ENCODE results near the gene SUDS3.

The SUDS3 gene

GRCh38 chr12:118376089-118377020 is at the start of gene SUDS3:
Gene SUDS3 (plus strand): TSS chr12:118376555. CDS start chr12:118376692, 137 bp downstream.
- peak within 1 kb of the TSS; percentile 99 for H3K27ac ChIP-seq (ENCODE audit: low read depth, low read length)
- no peaks in the 10 kb centered on the region for H3K36me3 ChIP-seq (ENCODE audit: control insufficient read depth, insufficient read depth, low read length)
- H3K4me1 ChIP-seq (ENCODE audit: control insufficient read depth, insufficient read depth, low read length), result peaks cover 22% of the 10 kb centered on the region
- peak within 1 kb of the TSS; percentile 85 for H3K9ac ChIP-seq (ENCODE audit: low read length)
- H3K4me3 ChIP-seq (ENCODE audit: low read length), result peak within 1 kb of the TSS; percentile 81
- no peaks in the 10 kb centered on the region for H3K27me3 ChIP-seq (ENCODE audit: control insufficient read depth, insufficient read depth, low read length)

GRCh38 chr12:118326991-118327390 is 49.4 kb upstream of the SUDS3 start:
- H3K36me3 ChIP-seq (ENCODE audit: control insufficient read depth, insufficient read depth, low read length), result no peaks in the 10 kb centered on the region
- H3K9ac ChIP-seq (ENCODE audit: low read length), result no peak overlapping the region
- no peaks in the 10 kb centered on the region for H3K4me1 ChIP-seq (ENCODE audit: control insufficient read depth, insufficient read depth, low read length)
- no peak overlapping the region for H3K4me3 ChIP-seq (ENCODE audit: low read length)
- H3K27ac ChIP-seq (ENCODE audit: low read depth, low read length), result no peak overlapping the region
- H3K27me3 ChIP-seq (ENCODE audit: control insufficient read depth, insufficient read depth, low read length), result no peaks in the 10 kb centered on the region

DNA sequence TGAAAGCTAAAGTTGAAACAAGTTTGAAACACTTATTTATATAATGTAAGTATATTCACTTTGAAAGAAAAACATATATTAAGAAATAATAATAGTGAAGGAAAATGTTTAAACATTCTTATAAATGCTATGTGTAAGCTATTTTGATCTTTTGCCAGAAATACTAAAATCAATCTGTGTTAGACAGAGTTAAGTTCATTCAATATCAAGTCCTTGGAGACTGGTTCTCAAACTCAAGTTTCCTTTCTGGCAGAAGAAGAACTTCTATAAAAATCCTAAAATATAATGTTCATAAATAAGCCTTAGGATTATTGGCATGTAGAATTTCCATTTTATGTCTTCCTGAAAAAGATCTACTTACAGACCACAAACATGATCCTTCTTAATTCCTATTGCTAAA is 49.0 kb upstream of the SUDS3 start:
- Histone ChIP-seq H3K4me3 (ENCODE audit: low read length) (no peak overlapping the region), H3K27me3 (ENCODE audit: control insufficient read depth, insufficient read depth, low read length) (no peaks in the 10 kb centered on the region), H3K27ac (ENCODE audit: low read depth, low read length) (no peak overlapping the region), H3K9ac (ENCODE audit: low read length) (no peak overlapping the region), H3K36me3 (ENCODE audit: control insufficient read depth, insufficient read depth, low read length) (no peaks in the 10 kb centered on the region), H3K4me1 (ENCODE audit: control insufficient read depth, insufficient read depth, low read length) (no peaks in the 10 kb centered on the region)

DNA sequence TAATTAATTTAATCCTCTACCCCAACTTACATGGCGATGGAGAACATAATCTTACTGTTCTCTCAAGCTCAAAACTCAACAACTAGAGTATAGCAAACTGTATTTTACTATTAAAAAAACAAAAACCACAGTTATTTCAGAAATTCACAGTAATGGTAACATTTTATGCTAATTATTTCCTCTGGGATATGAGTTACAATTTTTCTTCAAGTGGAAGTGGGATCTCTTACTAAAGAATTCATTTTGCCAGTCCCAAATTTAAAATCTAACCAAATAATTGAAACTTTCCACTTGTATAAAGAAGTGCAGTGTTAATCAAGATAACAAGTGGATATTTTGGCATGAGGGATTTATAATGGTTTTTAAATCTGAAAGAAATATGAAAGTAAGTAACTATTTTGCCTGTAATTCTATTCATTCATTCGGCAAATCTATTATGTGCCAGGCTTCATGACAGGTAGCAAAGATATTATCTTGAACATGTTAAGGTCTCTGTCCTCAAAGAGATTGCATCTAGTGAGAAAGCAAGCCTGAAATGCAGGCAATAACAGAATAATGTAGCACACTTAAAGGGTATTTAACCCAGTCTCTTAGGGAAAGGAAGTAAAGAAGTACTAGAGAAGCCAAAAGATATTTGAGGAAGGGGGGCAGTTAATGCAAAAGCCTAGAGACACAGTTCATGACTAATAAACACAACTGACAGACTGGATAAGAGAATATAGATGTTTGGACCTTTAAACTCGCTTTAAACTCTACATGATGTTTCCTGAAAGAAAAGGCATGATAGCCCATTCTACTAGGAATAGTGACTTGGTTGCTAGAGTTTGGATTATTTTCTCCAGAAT is 47.6 kb upstream of the SUDS3 start:
- Histone ChIP-seq H3K27me3 (ENCODE audit: control insufficient read depth, insufficient read depth, low read length) (no peaks in the 10 kb centered on the region), H3K9ac (ENCODE audit: low read length) (no peak overlapping the region), H3K27ac (ENCODE audit: low read depth, low read length) (no peak overlapping the region), H3K36me3 (ENCODE audit: control insufficient read depth, insufficient read depth, low read length) (no peaks in the 10 kb centered on the region), H3K4me1 (ENCODE audit: control insufficient read depth, insufficient read depth, low read length) (no peaks in the 10 kb centered on the region), H3K4me3 (ENCODE audit: low read length) (no peak overlapping the region)

DNA sequence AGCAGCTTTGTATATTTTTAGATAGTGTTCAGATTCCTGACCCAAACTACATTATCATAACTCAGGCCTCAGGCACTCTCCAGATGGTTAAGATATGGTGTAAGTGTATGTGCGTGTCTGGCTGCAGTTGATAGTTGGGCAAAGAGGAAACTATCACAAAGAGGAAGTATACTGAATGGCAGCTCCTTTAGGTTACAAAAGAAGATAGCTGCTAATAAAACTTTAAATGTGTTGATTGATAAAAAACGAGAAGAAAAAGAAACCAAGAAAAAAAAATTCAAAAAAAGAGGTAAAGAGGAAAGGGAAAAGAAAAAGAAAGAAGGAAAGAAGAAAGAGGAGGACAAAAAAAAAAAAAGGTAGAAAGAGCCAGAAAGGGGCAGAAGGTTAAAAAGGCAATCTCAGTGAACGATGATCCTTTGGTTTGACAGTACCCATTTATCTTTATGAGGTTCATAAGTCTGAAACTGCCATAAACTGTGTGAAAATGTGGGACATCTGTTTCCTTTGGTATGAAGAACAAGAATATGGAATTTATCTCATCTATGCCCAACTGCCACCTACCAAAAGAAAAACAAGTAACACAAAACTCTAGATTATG is 45.8 kb upstream of the SUDS3 start:
- Histone ChIP-seq H3K4me1 (ENCODE audit: control insufficient read depth, insufficient read depth, low read length) (no peaks in the 10 kb centered on the region), H3K36me3 (ENCODE audit: control insufficient read depth, insufficient read depth, low read length) (no peaks in the 10 kb centered on the region), H3K27ac (ENCODE audit: low read depth, low read length) (no peak overlapping the region), H3K9ac (ENCODE audit: low read length) (no peak overlapping the region), H3K4me3 (ENCODE audit: low read length) (no peak overlapping the region), H3K27me3 (ENCODE audit: control insufficient read depth, insufficient read depth, low read length) (no peaks in the 10 kb centered on the region)

DNA sequence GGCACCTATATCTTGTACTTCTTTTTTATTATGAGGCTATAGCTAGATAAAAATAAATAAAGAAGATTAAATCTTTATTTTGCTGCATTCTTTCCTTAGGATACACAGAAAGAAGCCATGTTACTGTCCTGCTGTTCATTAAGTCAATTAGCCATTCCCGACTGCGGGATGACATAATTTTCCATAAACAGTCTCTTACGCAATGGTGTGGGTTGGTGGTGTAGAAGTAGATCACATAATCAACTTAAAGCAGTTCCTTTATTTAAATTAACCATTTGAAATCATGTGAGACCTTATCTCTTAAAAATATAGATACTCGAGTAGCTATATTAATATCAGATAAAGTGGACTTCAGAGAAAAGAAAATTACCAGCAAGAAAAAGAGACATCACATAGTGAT is 43.8 kb upstream of the SUDS3 start:
- Histone ChIP-seq H3K4me1 (ENCODE audit: control insufficient read depth, insufficient read depth, low read length) (no peaks in the 10 kb centered on the region), H3K4me3 (ENCODE audit: low read length) (no peak overlapping the region), H3K27ac (ENCODE audit: low read depth, low read length) (no peak overlapping the region), H3K36me3 (ENCODE audit: control insufficient read depth, insufficient read depth, low read length) (no peaks in the 10 kb centered on the region), H3K27me3 (ENCODE audit: control insufficient read depth, insufficient read depth, low read length) (no peaks in the 10 kb centered on the region), H3K9ac (ENCODE audit: low read length) (no peak overlapping the region)

DNA sequence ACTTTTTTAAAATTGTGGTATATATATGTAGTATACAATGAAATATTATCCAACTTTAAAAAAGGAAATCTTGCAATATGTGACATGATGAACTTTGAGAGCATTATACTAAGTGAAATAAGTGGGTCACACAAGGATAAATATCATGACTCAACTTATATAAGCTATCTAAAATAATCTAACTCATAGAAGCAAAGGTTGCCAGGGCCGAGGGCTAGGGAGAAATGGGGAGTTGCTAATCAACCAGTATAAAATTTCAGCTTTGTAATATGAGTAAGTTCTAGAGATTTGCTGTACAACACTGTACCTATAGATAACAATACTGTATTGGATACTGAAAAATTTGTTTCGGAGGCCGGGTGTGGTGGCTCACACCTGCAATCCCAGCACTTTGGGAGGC is 42.1 kb upstream of the SUDS3 start:
- Histone ChIP-seq H3K4me1 (ENCODE audit: control insufficient read depth, insufficient read depth, low read length) (no peaks in the 10 kb centered on the region), H3K4me3 (ENCODE audit: low read length) (no peak overlapping the region), H3K9ac (ENCODE audit: low read length) (no peak overlapping the region), H3K27ac (ENCODE audit: low read depth, low read length) (no peak overlapping the region), H3K36me3 (ENCODE audit: control insufficient read depth, insufficient read depth, low read length) (no peaks in the 10 kb centered on the region), H3K27me3 (ENCODE audit: control insufficient read depth, insufficient read depth, low read length) (no peaks in the 10 kb centered on the region)

- Histone ChIP-seq H3K4me1 (ENCODE audit: control insufficient read depth, insufficient read depth, low read length) (no peaks in the 10 kb centered on the region), H3K36me3 (ENCODE audit: control insufficient read depth, insufficient read depth, low read length) (no peaks in the 10 kb centered on the region), H3K9ac (ENCODE audit: low read length) (no peak overlapping the region), H3K4me3 (ENCODE audit: low read length) (no peak overlapping the region), H3K27me3 (ENCODE audit: control insufficient read depth, insufficient read depth, low read length) (no peaks in the 10 kb centered on the region), H3K27ac (ENCODE audit: low read depth, low read length) (no peak overlapping the region)
Measured at GRCh38 chr12:118334939-118335567, 41.3 kb upstream of the SUDS3 start.

DNA sequence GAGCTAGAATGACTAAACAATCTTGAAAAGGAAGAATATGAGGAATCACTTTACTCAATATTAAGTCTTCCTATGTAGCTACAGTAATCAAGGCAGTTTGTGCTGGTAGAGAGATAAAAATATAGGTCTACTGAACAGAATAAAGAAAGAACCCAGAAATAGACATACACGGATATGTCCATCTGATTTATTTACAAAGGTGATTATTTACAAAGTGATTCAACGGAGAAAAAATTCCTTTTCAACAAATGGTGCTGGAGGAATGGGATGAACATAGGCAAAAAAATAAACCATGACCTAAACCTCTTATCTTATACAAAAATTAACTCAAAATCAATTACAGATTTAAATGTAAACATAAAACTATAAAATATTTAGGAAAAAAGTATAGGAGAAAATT is 40.2 kb upstream of the SUDS3 start:
- H3K4me1 ChIP-seq (ENCODE audit: control insufficient read depth, insufficient read depth, low read length), result no peaks in the 10 kb centered on the region
- no peaks in the 10 kb centered on the region for H3K27me3 ChIP-seq (ENCODE audit: control insufficient read depth, insufficient read depth, low read length)
- H3K36me3 ChIP-seq (ENCODE audit: control insufficient read depth, insufficient read depth, low read length), result no peaks in the 10 kb centered on the region
- H3K4me3 ChIP-seq (ENCODE audit: low read length), result no peak overlapping the region
- H3K9ac ChIP-seq (ENCODE audit: low read length), result no peak overlapping the region
- H3K27ac ChIP-seq (ENCODE audit: low read depth, low read length), result no peak overlapping the region

GRCh38 chr12:118337194-118337838 is 39.0 kb upstream of the SUDS3 start:
- H3K36me3 ChIP-seq (ENCODE audit: control insufficient read depth, insufficient read depth, low read length), result no peaks in the 10 kb centered on the region
- H3K27ac ChIP-seq (ENCODE audit: low read depth, low read length), result no peak overlapping the region
- H3K27me3 ChIP-seq (ENCODE audit: control insufficient read depth, insufficient read depth, low read length), result no peaks in the 10 kb centered on the region
- no peak overlapping the region for H3K4me3 ChIP-seq (ENCODE audit: low read length)
- H3K4me1 ChIP-seq (ENCODE audit: control insufficient read depth, insufficient read depth, low read length), result no peaks in the 10 kb centered on the region
- no peak overlapping the region for H3K9ac ChIP-seq (ENCODE audit: low read length)

- Histone ChIP-seq H3K27ac (ENCODE audit: low read depth, low read length) (no peak overlapping the region), H3K27me3 (ENCODE audit: control insufficient read depth, insufficient read depth, low read length) (no peaks in the 10 kb centered on the region), H3K4me3 (ENCODE audit: low read length) (no peak overlapping the region), H3K9ac (ENCODE audit: low read length) (no peak overlapping the region), H3K4me1 (ENCODE audit: control insufficient read depth, insufficient read depth, low read length) (no peaks in the 10 kb centered on the region), H3K36me3 (ENCODE audit: control insufficient read depth, insufficient read depth, low read length) (no peaks in the 10 kb centered on the region)
Measured at GRCh38 chr12:118342090-118342489, 34.3 kb upstream of the SUDS3 start.
